Measurements from ENCODE around the gene TGFBR3.

The TGFBR3 gene

GRCh38 chr1:91885716-91886506 is at the start of gene TGFBR3:
Gene TGFBR3, minus strand, starts transcription at chr1:91886151. Its CDS starts 24,620 bp downstream, at chr1:91861531.
- peak; percentile 82 for DNase-seq (ENCODE audit: low spot score)

DNA sequence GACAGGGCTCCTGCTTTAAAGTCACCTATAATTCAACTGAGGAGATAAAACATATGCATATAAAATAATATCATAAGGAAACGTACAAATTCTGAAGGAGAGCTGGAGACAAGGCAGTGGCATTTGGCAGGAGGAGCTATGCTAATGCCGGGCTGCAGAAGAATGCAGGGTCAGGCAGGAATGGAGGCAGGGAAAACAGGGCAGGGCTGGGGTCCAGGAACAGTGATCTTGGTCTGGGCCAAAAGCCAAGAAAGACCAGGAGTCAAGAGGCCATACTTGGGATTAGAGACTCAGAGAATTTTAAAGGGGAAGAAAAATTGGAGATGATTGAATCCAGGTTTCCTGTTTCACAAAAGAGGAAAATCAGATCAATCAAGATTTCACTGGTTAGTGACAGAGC is 43.3 kb upstream of the TGFBR3 start:
- DNase-seq (ENCODE audit: low spot score) = no peak

DNA sequence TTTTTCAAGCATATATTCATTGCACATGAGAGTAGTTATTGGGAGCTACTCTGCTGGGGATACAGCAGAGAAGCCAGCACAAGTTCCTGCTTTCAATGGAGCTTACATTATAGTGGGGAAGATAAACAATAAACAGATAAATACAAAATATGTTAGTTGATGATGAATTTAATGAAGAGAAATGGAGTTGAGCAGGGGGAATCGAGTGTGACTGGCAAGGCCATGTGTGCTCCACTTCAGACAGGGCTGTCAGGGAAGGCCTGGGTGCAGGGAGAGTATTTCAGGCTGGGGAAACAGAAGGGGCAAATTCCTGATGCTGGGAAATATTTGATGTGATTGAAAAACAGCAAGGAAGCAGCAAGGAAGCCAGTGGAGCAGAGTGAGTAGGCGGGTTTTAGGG is 42.1 kb upstream of the TGFBR3 start:
- no peak for DNase-seq (ENCODE audit: low spot score)

- no peak for DNase-seq (ENCODE audit: low spot score)
These were observed 39.9 kb upstream of the TGFBR3 start for GRCh38 chr1:91925644-91926435.

DNA sequence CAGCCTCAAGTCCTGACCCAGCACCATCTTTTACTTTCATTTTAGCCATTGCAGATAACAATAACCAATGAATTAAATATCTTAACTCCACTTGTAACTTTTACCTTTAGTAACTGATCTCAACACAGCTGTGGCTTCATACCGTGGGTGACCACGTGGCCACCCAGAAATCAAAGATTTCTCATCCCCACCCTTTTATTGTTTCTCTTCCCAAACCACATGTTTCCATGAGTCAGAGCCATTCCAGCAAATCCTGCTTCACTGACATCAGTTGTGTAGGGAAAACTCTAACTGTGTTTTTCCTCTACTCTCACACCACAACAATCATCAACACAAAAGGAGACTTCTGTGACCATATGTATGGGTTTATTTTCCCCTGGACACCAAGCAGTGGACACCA is 38.2 kb upstream of the TGFBR3 start:
- DNase-seq (ENCODE audit: low spot score) = no peak

GRCh38 chr1:91919962-91920361 is 34.0 kb upstream of the TGFBR3 start:
- no peak for DNase-seq (ENCODE audit: low spot score)

DNA sequence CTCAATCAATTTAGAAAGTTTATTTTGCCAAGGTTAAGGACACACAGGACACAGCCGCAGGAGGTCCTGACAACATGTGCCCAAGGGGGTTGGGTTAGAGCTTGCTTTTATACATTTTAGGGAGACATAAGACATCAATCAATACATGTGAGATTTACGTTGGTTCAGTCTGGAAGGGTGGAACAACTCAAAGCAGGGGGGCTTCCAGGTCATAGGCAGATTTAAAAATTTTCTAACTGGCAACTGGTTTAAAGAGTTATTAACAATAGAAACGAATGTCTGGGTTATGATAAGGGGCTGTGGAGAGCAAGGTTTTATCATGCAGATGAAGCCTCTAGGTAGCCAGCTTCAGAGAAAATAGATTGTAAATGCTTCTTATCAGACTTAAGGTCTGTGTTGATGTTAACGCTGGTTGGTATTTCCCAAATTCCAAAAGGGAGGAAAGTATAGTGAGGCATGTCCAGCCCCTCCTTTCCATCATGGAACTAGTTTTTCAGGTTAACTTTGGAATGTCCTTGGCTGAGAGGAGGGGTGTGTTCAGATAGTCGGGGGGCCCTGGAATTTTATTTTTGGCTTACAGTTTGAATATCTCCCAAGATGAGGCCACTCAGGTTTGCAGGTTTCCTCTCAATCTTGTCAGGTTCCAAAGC is 31.0 kb upstream of the TGFBR3 start:
- no peak for DNase-seq (ENCODE audit: low spot score)

GRCh38 chr1:91916046-91916445 is 30.1 kb upstream of the TGFBR3 start:
- no peak for DNase-seq (ENCODE audit: low spot score)

DNA sequence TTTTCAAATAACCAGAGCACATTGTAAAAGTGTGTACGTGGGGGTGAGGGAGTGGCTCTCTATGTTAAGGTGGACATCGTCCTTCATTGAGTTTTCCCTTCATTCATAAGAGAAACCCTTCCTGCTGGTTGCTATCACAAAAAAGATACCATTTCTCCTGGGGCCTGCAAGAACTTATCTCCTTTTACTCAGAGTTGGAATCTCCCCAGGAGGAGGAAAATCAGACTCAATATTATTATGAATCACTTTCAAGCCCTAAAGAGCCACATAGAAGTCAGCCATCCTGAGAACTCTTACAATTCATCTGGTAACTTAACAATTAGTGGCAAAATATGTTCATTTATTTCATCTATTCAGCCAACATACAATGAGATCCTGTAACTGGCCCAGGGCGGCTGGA is 27.1 kb upstream of the TGFBR3 start:
- DNase-seq (ENCODE audit: low spot score) = no peak

GRCh38 chr1:91912266-91912665 is 26.3 kb upstream of the TGFBR3 start:
- no peak for DNase-seq (ENCODE audit: low spot score)

- DNase-seq (ENCODE audit: low spot score) = no peak
These were observed 15.3 kb upstream of the TGFBR3 start for GRCh38 chr1:91901231-91901630.

DNA sequence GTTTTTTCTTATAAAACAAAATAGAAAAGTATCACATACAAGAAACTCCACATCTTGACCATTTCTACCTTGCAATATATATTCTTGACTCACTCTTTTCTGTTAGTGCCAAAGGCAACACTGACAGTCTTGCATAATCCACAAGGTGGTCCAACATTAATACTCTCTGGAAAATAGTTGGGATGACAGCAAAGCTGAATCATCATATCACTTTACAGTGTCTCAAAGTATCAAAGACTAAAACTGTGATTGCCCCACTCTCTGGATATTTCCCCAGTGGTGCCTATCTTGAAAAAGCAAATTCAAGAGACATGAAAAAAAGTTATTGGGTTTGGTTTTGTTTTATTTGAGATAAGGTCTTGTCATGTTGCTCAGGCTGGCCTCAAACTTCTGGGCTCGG is 14.6 kb upstream of the TGFBR3 start:
- no peak for DNase-seq (ENCODE audit: low spot score)

GRCh38 chr1:91897016-91897415 is 11.1 kb upstream of the TGFBR3 start:
- no peak for DNase-seq (ENCODE audit: low spot score)

GRCh38 chr1:91895832-91896556 is 10.0 kb upstream of the TGFBR3 start:
- DNase-seq (ENCODE audit: low spot score) = no peak

DNA sequence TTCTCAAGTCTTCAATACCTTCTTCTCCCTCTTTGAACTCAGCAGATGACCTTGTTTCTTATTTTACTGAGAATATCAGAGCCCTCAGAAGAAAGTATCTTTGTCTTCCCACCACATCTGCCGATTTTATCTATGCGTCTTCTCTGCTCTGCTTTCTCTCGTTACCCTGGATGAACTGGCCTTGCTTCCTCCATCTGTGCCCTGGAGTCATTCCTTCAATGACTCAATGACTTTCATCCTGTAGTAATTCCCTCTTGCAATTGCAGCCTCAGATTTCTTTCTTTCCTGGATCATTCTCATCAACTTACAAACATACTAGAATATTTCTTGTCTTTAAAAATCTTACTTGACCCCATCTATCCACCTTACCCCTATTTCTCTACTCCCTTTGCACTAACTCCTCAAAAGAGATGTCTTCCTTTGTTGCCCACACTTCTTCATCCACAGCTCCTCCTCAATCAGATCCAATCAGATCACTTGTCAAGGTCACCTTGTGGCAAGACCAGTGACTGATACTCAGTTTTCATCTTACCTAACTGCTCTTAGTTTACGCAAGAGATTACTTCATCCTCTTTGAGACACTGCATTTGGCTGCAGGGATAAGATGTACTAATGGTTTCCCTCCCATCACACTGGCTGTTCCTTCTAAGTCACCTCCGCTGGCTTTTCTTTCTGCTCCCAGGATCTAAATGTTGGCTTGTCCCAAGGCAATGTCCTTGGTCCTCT is 8.2 kb upstream of the TGFBR3 start:
- DNase-seq (ENCODE audit: low spot score) = no peak

DNA sequence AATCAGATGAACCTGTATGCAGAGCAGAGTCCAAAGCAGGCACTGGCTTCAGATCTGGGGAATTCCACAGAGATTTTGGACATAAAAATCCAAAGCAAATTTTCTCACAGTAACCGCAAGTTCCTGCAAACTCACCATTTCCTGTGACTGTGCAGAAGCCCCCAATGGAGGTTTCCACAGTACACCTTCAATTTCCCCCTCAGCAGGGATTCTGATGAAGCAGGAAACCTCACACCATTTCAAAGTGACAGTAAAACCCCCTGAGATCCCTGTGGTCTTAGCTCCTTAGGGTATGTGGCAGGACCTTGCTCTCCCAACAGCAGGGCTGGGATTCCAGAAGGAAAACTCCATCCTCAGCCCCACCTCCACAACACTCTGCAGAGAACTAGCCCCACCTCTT is 6.0 kb upstream of the TGFBR3 start:
- DNase-seq (ENCODE audit: low spot score) = no peak

GRCh38 chr1:91891454-91891853 is 5.5 kb upstream of the TGFBR3 start:
- DNase-seq (ENCODE audit: low spot score) = no peak

- no peak for DNase-seq (ENCODE audit: low spot score)
These were observed 3.9 kb upstream of the TGFBR3 start for GRCh38 chr1:91889717-91890459.

- DNase-seq (ENCODE audit: low spot score) = no peak
These were observed 687 bp downstream of the TGFBR3 start for GRCh38 chr1:91885213-91885715.

DNA sequence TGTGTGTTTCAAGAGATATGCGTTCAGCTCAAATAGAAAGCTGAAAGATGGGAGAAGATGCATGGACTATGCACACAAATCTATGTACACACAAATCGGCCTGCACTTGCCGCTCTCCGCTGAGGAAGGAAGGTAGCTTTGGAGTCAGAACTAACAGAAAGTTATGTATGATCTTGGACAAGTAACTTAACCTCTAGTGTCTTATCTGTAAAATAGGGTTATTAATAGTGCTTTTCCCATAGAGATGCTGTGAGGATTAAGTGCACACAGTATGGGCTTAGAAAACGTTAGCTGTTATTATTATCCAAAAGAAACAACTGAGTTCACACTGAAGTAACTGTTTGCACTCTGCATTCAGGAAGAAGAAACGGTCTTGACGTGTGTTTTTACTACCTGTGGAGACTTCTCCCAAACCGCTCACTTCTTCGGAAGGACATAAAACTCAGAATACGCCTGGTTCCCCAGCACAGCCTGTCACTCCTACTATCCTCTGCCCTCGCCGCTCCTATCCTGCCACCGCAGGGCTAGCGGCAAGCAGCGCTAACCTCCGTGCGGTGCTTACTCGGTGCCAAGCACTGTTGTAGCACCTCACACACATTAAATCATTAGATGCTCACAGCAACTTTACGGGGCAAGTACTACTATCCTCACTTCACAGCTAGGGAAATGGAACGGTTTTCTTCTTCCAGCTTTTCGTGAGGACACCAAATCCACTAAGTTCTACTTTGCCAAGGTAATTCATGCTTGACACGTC is 1.3 kb downstream of the TGFBR3 start:
- no peak for DNase-seq (ENCODE audit: low spot score)

All from putamen (tissue), 1 donor.